ENCODE data around the gene RNF144A. TPM values are rescaled to one million over a fixed set of nuclear protein-coding genes. Genes with fewer than 3 reads are reported as not detected.

Gene RNF144A
- total RNA-seq, 1 experiment from 2014 or later = 13.0 TPM

GRCh38 chr2:6932206-6932605 lies 15.0 kb downstream of the RNF144A start:
- TF ChIP-seq CBX3 (IDR thresholded peaks at IDR 0.05; ENCODE audit: low read depth) = no peak
- TF ChIP-seq ZNF274 (IDR thresholded peaks at IDR 0.05; ENCODE audit: low read depth, low read length) = no peak
- no peak for TF ChIP-seq SP1 (IDR thresholded peaks at IDR 0.05; ENCODE audit: low read depth)
- no peak for TF ChIP-seq ZFX (IDR thresholded peaks at IDR 0.05)
- TF ChIP-seq YY1 (IDR thresholded peaks at IDR 0.05; ENCODE audit: extremely low read depth, insufficient replicate concordance, low read depth, low read length) = no peak
- no peak for TF ChIP-seq POLR2A (IDR thresholded peaks at IDR 0.05; ENCODE audit: borderline replicate concordance, extremely low read depth, insufficient read depth, insufficient read length)
- TF ChIP-seq CTCF (IDR thresholded peaks at IDR 0.05 in 2 of 3, conservative IDR thresholded peaks at IDR 0.05 in 1 of 3; ENCODE audit: borderline replicate concordance in 1 of 3, insufficient read depth in 1 of 3, low read depth in 2 of 3, low read length in 2 of 3) = no peak
- no peak for TF ChIP-seq EGR1 (IDR thresholded peaks at IDR 0.05; ENCODE audit: low read depth)
- TF ChIP-seq FOSL1 (IDR thresholded peaks at IDR 0.05; ENCODE audit: low read depth) = no peak
- TF ChIP-seq ELF1 (IDR thresholded peaks at IDR 0.05; ENCODE audit: borderline replicate concordance, low read depth) = no peak
- POLR2A ChIA-PET = no interaction called here
- Histone ChIP-seq H3K9me3 (ENCODE audit: control insufficient read depth in 1 of 2, insufficient read depth in 1 of 2, low read depth in 1 of 2, low read length in 2 of 2) (no peaks in the 10 kb centered on the region), H3K9me2 (ENCODE audit: insufficient read depth) (no peaks in the 10 kb centered on the region), H3K4me2 (ENCODE audit: low read length) (no peak overlapping the region), H4K20me1 (ENCODE audit: insufficient read depth) (no peaks in the 10 kb centered on the region), H3K9ac (ENCODE audit: low read length) (no peak overlapping the region), H3K4me3 (replicated peaks in 1 of 2; ENCODE audit: low read depth in 1 of 2, low read length in 2 of 2) (no peak overlapping the region), H3K27ac (ENCODE audit: low read depth, low read length) (no peak overlapping the region), H3K79me2 (ENCODE audit: insufficient read depth, low read length) (peaks cover 13% of the 10 kb centered on the region; the same call in 1 of the 2 replicates), H2AFZ (ENCODE audit: low read depth, low read length, poor library complexity, severe bottlenecking) (no peak overlapping the region), H3K27me3 (ENCODE audit: insufficient read depth, low read length) (no peaks in the 10 kb centered on the region), H3K36me3 (ENCODE audit: control insufficient read depth in 1 of 2, insufficient read depth in 2 of 2, low read length in 2 of 2) (no peaks in the 10 kb centered on the region), H3K4me1 (ENCODE audit: control insufficient read depth in 1 of 2, insufficient read depth in 2 of 2, low read length in 2 of 2) (no peaks in the 10 kb centered on the region)
- ATAC-seq (no peak), DNase-seq (ENCODE audit: low read depth, low spot score) (no peak)
- intact Hi-C loops (cut with micrococcal nuclease) = no loop called here
- CTCF ChIA-PET = no interaction called here
- BruUV-seq (replicated peaks) = no TSS peak
- RAD21 ChIA-PET (ENCODE audit: low non-redundant PET in 1 of 2, low total read pairs in 2 of 2, uncharacterized antibody in 2 of 2, unreplicated experiment in 2 of 2) = no interaction called here

GRCh38 chr2:6932828-6933227 lies 15.6 kb downstream of the RNF144A start:
- intact Hi-C loops (cut with micrococcal nuclease) = no loop called here
- ATAC-seq = no peak

More at GRCh38 chr2:6932828-6933227, 15.6 kb downstream of the RNF144A start:
- Histone ChIP-seq H4K20me1 (ENCODE audit: insufficient read depth) (no peaks in the 10 kb centered on the region), H3K9me2 (ENCODE audit: insufficient read depth) (no peaks in the 10 kb centered on the region), H3K36me3 (ENCODE audit: control insufficient read depth in 1 of 2, insufficient read depth in 2 of 2, low read length in 2 of 2) (no peaks in the 10 kb centered on the region), H3K79me2 (ENCODE audit: insufficient read depth, low read length) (peaks cover 13% of the 10 kb centered on the region; the same call in 1 of the 2 replicates), H3K9me3 (ENCODE audit: control insufficient read depth in 1 of 2, insufficient read depth in 1 of 2, low read depth in 1 of 2, low read length in 2 of 2) (no peaks in the 10 kb centered on the region), H3K9ac (ENCODE audit: low read length) (no peak overlapping the region), H3K27ac (ENCODE audit: low read depth, low read length) (no peak overlapping the region), H3K4me3 (replicated peaks in 1 of 2; ENCODE audit: low read depth in 1 of 2, low read length in 2 of 2) (no peak overlapping the region), H3K4me1 (ENCODE audit: control insufficient read depth in 1 of 2, insufficient read depth in 2 of 2, low read length in 2 of 2) (no peaks in the 10 kb centered on the region), H3K27me3 (ENCODE audit: insufficient read depth, low read length) (no peaks in the 10 kb centered on the region), H2AFZ (ENCODE audit: low read depth, low read length, poor library complexity, severe bottlenecking) (no peak overlapping the region), H3K4me2 (ENCODE audit: low read length) (no peak overlapping the region)
- ChIA-PET CTCF (no interaction called here), RAD21 (ENCODE audit: low non-redundant PET in 1 of 2, low total read pairs in 2 of 2, uncharacterized antibody in 2 of 2, unreplicated experiment in 2 of 2) (no interaction called here), POLR2A (no interaction called here)
- no TSS peak for BruUV-seq (replicated peaks)
- TF ChIP-seq POLR2A (IDR thresholded peaks at IDR 0.05; ENCODE audit: borderline replicate concordance, extremely low read depth, insufficient read depth, insufficient read length) = no peak
- TF ChIP-seq ATF3 (IDR thresholded peaks at IDR 0.05) = no peak
- no peak for TF ChIP-seq CTCF (IDR thresholded peaks at IDR 0.05 in 2 of 3, conservative IDR thresholded peaks at IDR 0.05 in 1 of 3; ENCODE audit: borderline replicate concordance in 1 of 3, insufficient read depth in 1 of 3, low read depth in 2 of 3, low read length in 2 of 3)
- TF ChIP-seq EZH2 (IDR thresholded peaks at IDR 0.05) = no peak
- TF ChIP-seq EZH2phosphoT487 (IDR thresholded peaks at IDR 0.05; ENCODE audit: borderline replicate concordance) = no peak
- DNase-seq (ENCODE audit: low read depth, low spot score) = no peak

All from HCT116 (cell line).